ENCODE data around the gene TMEM200A.

GRCh38 chr6:130372786-130373185 lies 7.0 kb downstream of the TMEM200A start:
- TF ChIP-seq CTCF (IDR thresholded peaks at IDR 0.05) (no peak), POLR2A (IDR thresholded peaks at IDR 0.05) (no peak)
